Psoas muscle (tissue), 8 donors: Measurements from ENCODE around the gene LCE1B. TPM values are rescaled to one million over a fixed set of nuclear protein-coding genes. Genes with fewer than 3 reads are reported as not detected.

Source experiments
- ATAC-seq, 4 donors: fragments of 200-7000 bp; cut with Tn5 transposase; one replicate each; pipeline ENCODE4 v1.9.1; 2020; ENCODE audit warnings: moderate library complexity in 3 of 4, mild to moderate bottlenecking in 2 of 4
- DNase-seq, 2 donors: peaks; one replicate each; pipeline ENCODE4 v3.0.0-alpha.2; 2020
- H3K27ac ChIP-seq: fragments of 200-600 bp; one replicate; pipeline ENCODE4 v1.8.0; 2022
- H3K27me3 ChIP-seq, 3 donors: fragments of 200-600 bp in 1 of 3; one replicate each; pipeline versions ENCODE4 v1.6.1 to v1.8.0; 2013 to 2022; ENCODE audit warnings: low read length in 2 of 3, mild to moderate bottlenecking in 2 of 3, moderate library complexity in 1 of 3; ENCODE audit not compliant: insufficient read depth in 3 of 3
- H3K36me3 ChIP-seq, 2 donors: fragments of 200-600 bp in 1 of 2; one replicate each; pipeline versions ENCODE4 v1.6.1 to v1.8.0; 2013 to 2022; ENCODE audit warnings: low read depth in 1 of 2, mild to moderate bottlenecking in 1 of 2, moderate library complexity in 1 of 2; ENCODE audit not compliant: insufficient read depth in 1 of 2
- H3K4me1 ChIP-seq: fragments of 200-600 bp; one replicate; pipeline ENCODE4 v1.8.0; 2022
- H3K4me3 ChIP-seq: fragments of 200-600 bp; one replicate; pipeline ENCODE4 v1.8.0; 2022; ENCODE audit warnings: mild to moderate bottlenecking
- H3K9me3 ChIP-seq: fragments of 200-600 bp; one replicate; pipeline ENCODE4 v1.8.0; 2022
- CTCF ChIP-seq: fragments of 200-600 bp; IDR thresholded peaks from one replicate; pipeline ENCODE4 v1.8.0; 2022; ENCODE audit warnings: antibody characterized with exemption
- WGBS, 3 donors: extraction: QIAGEN DNeasy Blood & Tissue Kit; methylation state at CpG; one replicate each; pipeline versions ENCODE4 v1.1.6 to v1.1.7; 2013; 5-methylcytosine and 5-hydroxymethylcytosine counted together
- intact Hi-C, 2 donors: fragments of 100-400 bp; cut with DNase I; formaldehyde crosslinking; loops; one replicate each; pipeline versions ENCODE4 v1.11.0 to v1.14.2; 2022
- long read RNA-seq, 2 donors: library from polyadenylated mRNA; unstranded; transcript quantifications; one replicate each; pipeline ENCODE4 v2.0.0, GENCODE V29; 2021
- polyA plus RNA-seq, 3 donors: library from polyadenylated mRNA; stranded (reverse); fragments of 200-250 nt; gene quantifications; one replicate each; pipeline ENCODE4 v1.2.3, GENCODE V29; 2013
- total RNA-seq, 4 donors: library from RNA; stranded (reverse); fragmentation: NEBNext Ultra II Directional in 2 of 4; extraction: Animal tissue kit (Norgen Biotek cat#: 25700) in 2 of 4; gene quantifications; one replicate each; pipeline versions ENCODE4 v1.2.1 to v1.2.4, GENCODE V29; 2021 to 2023
- donor health status: healthy with polysubstance abuse.
- donor health status: DM: no; HTN: no; CAD: no; lungs with moderate emphysema.
- donor health status: Bipolar disorder and iron deficiency.
- donor health status: healthy.
- donor health status: DM: yes; HTN: yes; CAD: no.
- donor health status: DM: no; HTN: no; CAD: no.
- donor health status: DM: no; HTN: no; CAD: no.
- donor health status: DM: yes; HTN: yes; CAD: no.

LCE1B gene
- total RNA-seq = not detected
- not detected for polyA plus RNA-seq
- long read RNA-seq, donor 1 = 0 reads
- long read RNA-seq, donor 2 = 0 reads

- DNase-seq (no peak), ATAC-seq (no peak)
- no peak within 1 kb of the TSS for H3K4me3 ChIP-seq
- WGBS, 3 donors = 71 to 92% (median 84%) methylated on average over 2 of the region's 2 CpGs
- H3K27ac ChIP-seq = no peak within 1 kb of the TSS
- no peaks in the 10 kb centered on the region for H3K9me3 ChIP-seq
- intact Hi-C loops = no loop called here
- H3K27me3 ChIP-seq = peaks cover 0 to 1% (median 0%) of the 10 kb centered on the region in 3 donors
- no peaks in the 10 kb centered on the region for H3K36me3 ChIP-seq
- TF ChIP-seq CTCF = no peak
- no peaks in the 10 kb centered on the region for H3K4me1 ChIP-seq
Measured at GRCh38 chr1:152811671-152812070, at the start of gene LCE1B. TSS of gene LCE1B (plus strand) at chr1:152811971. CDS start at chr1:152812447, 476 bp downstream.

- intact Hi-C loops = no loop called here
- H3K9me3 ChIP-seq = no peaks in the 10 kb centered on the region
- no peak overlapping the region for H3K27ac ChIP-seq
Measured at GRCh38 chr1:152768847-152769533, 42.8 kb upstream of the LCE1B start.

GRCh38 chr1:152770411-152770810 is 41.4 kb upstream of the LCE1B start:
- no peaks in the 10 kb centered on the region for H3K36me3 ChIP-seq
- no peak for DNase-seq
- 51 to 78% (median 57%) methylated on average over 1 of the region's 1 CpG for WGBS, 3 donors
- H3K27ac ChIP-seq = no peak overlapping the region
- ATAC-seq = no peak
- intact Hi-C loops = no loop called here
- no peaks in the 10 kb centered on the region for H3K4me1 ChIP-seq
- TF ChIP-seq CTCF = no peak
- H3K9me3 ChIP-seq = no peaks in the 10 kb centered on the region
- no peak overlapping the region for H3K4me3 ChIP-seq
- H3K27me3 ChIP-seq = peaks cover 0 to 5% (median 2%) of the 10 kb centered on the region in 3 donors

More at GRCh38 chr1:152768847-152769533, 42.8 kb upstream of the LCE1B start:
- ATAC-seq (no peak), DNase-seq (no peak)
- 38 to 42% (median 40%) methylated on average over 8 of the region's 8 CpGs for WGBS, 3 donors
- no peaks in the 10 kb centered on the region for H3K4me1 ChIP-seq
- H3K27me3 ChIP-seq = peaks cover 0 to 5% (median 2%) of the 10 kb centered on the region in 3 donors
- no peak overlapping the region for H3K4me3 ChIP-seq
- TF ChIP-seq CTCF = no peak
- no peaks in the 10 kb centered on the region for H3K36me3 ChIP-seq

- WGBS, 3 donors = 64 to 71% (median 65%) methylated on average over 6 of the region's 6 CpGs
- DNase-seq = no peak
- no peaks in the 10 kb centered on the region for H3K4me1 ChIP-seq
- peaks cover 0 to 5% (median 0%) of the 10 kb centered on the region in 3 donors for H3K27me3 ChIP-seq
- H3K27ac ChIP-seq = no peak within 1 kb of the TSS
- no peaks in the 10 kb centered on the region for H3K36me3 ChIP-seq
- no peak within 1 kb of the TSS for H3K4me3 ChIP-seq
- H3K9me3 ChIP-seq = no peaks in the 10 kb centered on the region
- TF ChIP-seq CTCF = no peak
- intact Hi-C loops = no loop called here
- ATAC-seq = no peak
Measured at GRCh38 chr1:152774875-152775274, 36.9 kb upstream of the LCE1B start, which contains the start of gene LCE1F. TSS of gene LCE1F (plus strand) at chr1:152775140. CDS start at chr1:152776372, 1,232 bp downstream.
